Chondrocyte (in vitro differentiated cells): ENCODE data around the gene MLLT6. TPM values are rescaled to one million over a fixed set of nuclear protein-coding genes. Genes with fewer than 3 reads are reported as not detected.

Experiments used
- DNase-seq: peaks from one replicate; pipeline ENCODE4 v3.0.0; 2021; ENCODE audit warnings: mixed read lengths, low spot score
- H3K27ac Mint-ChIP-seq: one replicate; pipeline ENCODE4 v1.8.0; 2021; ENCODE audit warnings: mild to moderate bottlenecking, moderate library complexity, mixed read lengths; ENCODE audit not compliant: unreplicated experiment
- H3K27me3 Mint-ChIP-seq: 2 replicates; pipeline ENCODE4 v1.8.0; 2021; ENCODE audit warnings: low read depth, mixed read lengths
- H3K36me3 Mint-ChIP-seq: 2 replicates; pipeline ENCODE4 v1.8.0; 2021; ENCODE audit warnings: low read depth, mixed read lengths
- H3K4me1 Mint-ChIP-seq: 2 replicates; pipeline ENCODE4 v1.8.0; 2021; ENCODE audit warnings: low read depth, mild to moderate bottlenecking, mixed read lengths
- H3K4me3 Mint-ChIP-seq: one replicate; pipeline ENCODE4 v1.8.0; 2021; ENCODE audit warnings: mild to moderate bottlenecking, moderate library complexity, mixed read lengths; ENCODE audit not compliant: unreplicated experiment
- H3K9me3 Mint-ChIP-seq: 2 replicates; pipeline ENCODE4 v1.8.0; 2021; ENCODE audit warnings: low read depth, mixed read lengths
- CTCF ChIP-seq: fragments of 200-600 bp; sonication (generic); IDR thresholded peaks from 2 replicates; pipeline ENCODE4 v1.5.0; 2021; ENCODE audit warnings: antibody characterized with exemption, mild to moderate bottlenecking, moderate library complexity
- long read RNA-seq: library from polyadenylated mRNA; stranded (forward); transcript quantifications from one replicate; pipeline ENCODE4 v2.0.0, GENCODE V29; 2021
- total RNA-seq: library from RNA; stranded (reverse); gene quantifications from 3 replicates; pipeline ENCODE4 v1.2.1, GENCODE V29; 2021

The MLLT6 gene
- 44.9 to 64.2 TPM (median 50.0 TPM) in 3 replicates for total RNA-seq
- long read RNA-seq, partial matches to known transcripts: 1 of 4 reads
- long read RNA-seq, other reads (novel, unspliced or antisense): 3 of 4 reads

DNA sequence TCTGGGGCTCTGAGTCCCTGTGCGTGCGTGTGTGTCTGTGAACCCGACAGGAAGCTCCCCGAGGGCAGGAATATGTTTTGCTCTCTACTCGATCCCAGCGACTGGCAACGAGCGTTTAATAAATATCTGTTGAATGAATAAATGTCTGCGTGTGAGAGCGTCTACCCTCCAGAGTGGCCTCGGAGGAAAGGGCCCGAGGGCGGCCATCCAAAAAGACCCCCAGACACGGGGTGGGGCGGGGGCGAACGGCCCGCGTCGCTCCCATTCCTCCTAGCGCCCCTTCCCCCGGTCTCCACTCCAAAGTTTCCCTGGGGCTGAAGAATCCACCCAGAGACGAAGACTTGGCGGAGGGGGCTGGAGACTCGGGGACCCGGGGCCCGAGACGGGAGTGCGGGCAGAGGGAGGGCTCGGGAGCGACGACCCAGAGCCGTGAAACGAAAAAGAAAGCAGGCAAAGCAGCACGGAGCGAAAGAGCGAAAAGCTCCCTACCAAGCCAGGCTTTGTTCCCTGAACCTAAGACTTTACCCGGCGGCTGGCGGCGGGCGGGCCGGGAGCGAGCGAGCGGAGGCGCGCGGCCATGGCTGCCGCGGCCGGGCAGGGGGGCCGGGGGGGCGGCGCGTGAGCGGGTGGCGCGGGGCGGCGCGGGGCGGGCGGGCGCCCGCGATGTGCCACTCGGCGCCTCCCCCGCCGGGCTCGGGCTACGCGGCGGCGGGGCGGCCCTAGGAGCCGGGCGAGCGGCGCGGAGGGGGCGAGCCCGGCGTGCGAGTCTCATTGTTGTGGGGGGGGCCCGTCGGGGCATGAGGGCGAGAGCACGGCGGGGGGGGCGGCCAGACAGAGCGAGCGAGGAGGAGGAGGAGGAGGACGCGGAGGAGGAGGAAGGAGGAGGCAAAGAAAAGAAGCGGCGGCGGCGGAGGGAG lies at the start of gene MLLT6:
Gene MLLT6 (plus strand): TSS at position 668 of the 917 bp plus-strand sequence. CDS start 360 bp downstream, outside the sequence.
- peaks cover 53% of the 10 kb centered on the region for H3K4me1 Mint-ChIP-seq
- H3K27ac Mint-ChIP-seq: peak within 1 kb of the TSS; percentile 90
- peaks cover 5% of the 10 kb centered on the region for H3K36me3 Mint-ChIP-seq
- peak within 1 kb of the TSS; percentile 87 for H3K4me3 Mint-ChIP-seq
- H3K9me3 Mint-ChIP-seq: no peaks in the 10 kb centered on the region
- TF ChIP-seq CTCF: no peak
- DNase-seq: no peak
- H3K27me3 Mint-ChIP-seq: no peaks in the 10 kb centered on the region

DNA sequence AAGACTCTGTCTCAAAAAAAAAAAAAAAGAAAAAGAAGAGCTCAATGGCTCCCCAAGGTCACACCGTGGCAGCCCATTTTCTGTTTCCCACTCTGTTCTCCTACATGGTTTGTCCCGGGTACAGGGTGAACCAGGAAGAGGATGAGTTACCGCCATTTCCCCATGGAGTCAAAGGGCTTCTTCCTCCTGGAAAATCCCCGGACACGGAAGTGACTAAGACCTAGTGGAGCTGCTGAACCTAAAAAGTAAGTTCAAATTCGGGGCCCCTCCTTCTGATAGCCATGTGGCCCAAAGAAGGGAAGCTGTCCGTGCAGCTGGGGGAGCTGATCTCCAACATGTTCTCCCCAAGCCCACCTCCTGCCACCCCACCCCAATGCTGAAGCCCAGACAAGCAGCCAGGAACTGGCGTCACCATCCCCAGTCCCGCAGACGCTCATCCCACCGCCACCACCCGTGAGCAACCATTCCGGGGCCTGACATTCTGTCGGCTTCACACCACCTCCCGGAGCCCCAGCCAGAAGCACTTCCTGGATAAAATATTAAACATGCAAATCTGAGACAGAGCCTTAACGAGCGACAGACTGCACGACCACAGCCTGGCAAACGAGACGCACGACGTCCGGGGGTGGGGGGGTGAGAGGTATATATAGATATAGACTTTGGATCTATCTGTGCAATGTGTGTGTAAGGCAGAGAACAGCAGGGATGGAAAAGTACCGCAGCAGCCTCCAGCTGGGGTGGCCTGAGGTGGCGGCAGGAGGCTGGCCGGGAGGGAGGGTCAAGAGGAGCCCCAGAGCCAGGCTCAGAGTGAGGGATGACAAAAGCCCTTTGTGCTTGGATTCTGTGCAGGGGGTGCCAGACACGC lies 47.9 kb upstream of the MLLT6 start:
- Mint-ChIP-seq H3K36me3 (peaks cover 2% of the 10 kb centered on the region), H3K9me3 (no peaks in the 10 kb centered on the region), H3K27ac (peak overlapping the region; percentile 57), H3K4me3 (peak overlapping the region; percentile 35), H3K27me3 (peaks cover 37% of the 10 kb centered on the region), H3K4me1 (peaks cover 18% of the 10 kb centered on the region)
- DNase-seq: no peak
- no peak for TF ChIP-seq CTCF

GRCh38 chr17:38657824-38658740 lies 47.0 kb upstream of the MLLT6 start:
- H3K4me1 Mint-ChIP-seq: peaks cover 18% of the 10 kb centered on the region
- no peak overlapping the region for H3K4me3 Mint-ChIP-seq
- no peak overlapping the region for H3K27ac Mint-ChIP-seq
- peaks cover 37% of the 10 kb centered on the region for H3K27me3 Mint-ChIP-seq
- DNase-seq: no peak
- no peak for TF ChIP-seq CTCF
- peaks cover 2% of the 10 kb centered on the region for H3K36me3 Mint-ChIP-seq
- H3K9me3 Mint-ChIP-seq: no peaks in the 10 kb centered on the region

- DNase-seq: no peak
- Mint-ChIP-seq H3K9me3 (no peaks in the 10 kb centered on the region), H3K36me3 (peaks cover 2% of the 10 kb centered on the region), H3K4me3 (no peak overlapping the region), H3K27me3 (peaks cover 31% of the 10 kb centered on the region), H3K27ac (no peak overlapping the region), H3K4me1 (peaks cover 18% of the 10 kb centered on the region)
- no peak for TF ChIP-seq CTCF
Observed at GRCh38 chr17:38658741-38659345, 46.2 kb upstream of the MLLT6 start.
